Neuronal stem cell (in vitro differentiated cells): Measurements from ENCODE around the gene CACNG1.

Source experiments
- DNase-seq: peaks from one replicate; pipeline ENCODE4 v3.0.0-alpha.2; 2013; ENCODE audit warnings: low spot score
- H2AFZ ChIP-seq: one replicate; pipeline ENCODE4 v1.6.1; 2013; ENCODE audit warnings: mild to moderate bottlenecking, low read length, inconsistent platforms
- H2AK5ac ChIP-seq: 2 replicates; pipeline ENCODE4 v1.6.1; 2013; ENCODE audit warnings: low read depth, mild to moderate bottlenecking, inconsistent platforms, low read length, moderate library complexity, mixed read lengths
- H2BK120ac ChIP-seq: 2 replicates; pipeline ENCODE4 v1.6.1; 2013; ENCODE audit warnings: low read depth, mild to moderate bottlenecking, inconsistent platforms, low read length, moderate library complexity, mixed read lengths
- H2BK12ac ChIP-seq: one replicate; pipeline ENCODE4 v1.6.1; 2013; ENCODE audit warnings: low read length, inconsistent platforms
- H2BK15ac ChIP-seq: 2 replicates; pipeline ENCODE4 v1.6.1; 2013; ENCODE audit warnings: mild to moderate bottlenecking, low read length, inconsistent platforms, mixed read lengths
- H2BK5ac ChIP-seq: one replicate; pipeline ENCODE4 v1.6.1; 2013; ENCODE audit warnings: inconsistent platforms, mild to moderate bottlenecking, low read length, moderate library complexity
- H3K14ac ChIP-seq: one replicate; pipeline ENCODE4 v1.6.1; 2013; ENCODE audit warnings: low read length, inconsistent platforms
- H3K18ac ChIP-seq: 2 replicates; pipeline ENCODE4 v1.6.1; 2013; ENCODE audit warnings: low read length, inconsistent platforms
- H3K23ac ChIP-seq: 2 replicates; pipeline ENCODE4 v1.6.1; 2013; ENCODE audit warnings: low read depth, mild to moderate bottlenecking, mixed read lengths, low read length, inconsistent platforms; ENCODE audit not compliant: poor library complexity
- H3K27ac ChIP-seq: replicated peaks from 3 replicates; pipeline ENCODE4 v1.5.1; 2013; ENCODE audit warnings: low read length, inconsistent platforms
- H3K27me3 ChIP-seq, 3 experiments: 2 replicates each; pipeline ENCODE4 v1.6.1; 2013; ENCODE audit warnings: low read length in 3 of 3, mild to moderate bottlenecking in 2 of 3, inconsistent platforms in 1 of 3, low read depth in 1 of 3, mixed read lengths in 1 of 3, moderate library complexity in 1 of 3; ENCODE audit not compliant: control insufficient read depth in 3 of 3, insufficient read depth in 3 of 3
- H3K36me3 ChIP-seq, 2 donors: replicated peaks in 1 of 2; 2 replicates each; pipeline ENCODE4 v1.6.1; 2013; ENCODE audit warnings: low read length in 2 of 2; ENCODE audit not compliant: control insufficient read depth in 2 of 2, insufficient read depth in 2 of 2
- H3K4ac ChIP-seq: 2 replicates; pipeline ENCODE4 v1.6.1; 2013; ENCODE audit warnings: inconsistent platforms, mild to moderate bottlenecking, low read length, moderate library complexity
- H3K4me1 ChIP-seq, 2 donors: 1 replicate in 1 of 2; 2 replicates in 1 of 2; pipeline ENCODE4 v1.6.1; 2013; ENCODE audit warnings: low read length in 2 of 2, low read depth in 1 of 2; ENCODE audit not compliant: control insufficient read depth in 2 of 2, insufficient read depth in 1 of 2
- H3K4me2 ChIP-seq: one replicate; pipeline ENCODE4 v1.6.1; 2013; ENCODE audit warnings: mild to moderate bottlenecking, low read length, inconsistent platforms; ENCODE audit not compliant: insufficient read depth, poor library complexity, severe bottlenecking
- H3K4me3 ChIP-seq, 2 donors: 2 replicates each; pipeline ENCODE4 v1.5.1; 2013; ENCODE audit warnings: low read length in 2 of 2, mild to moderate bottlenecking in 2 of 2, inconsistent platforms in 1 of 2, moderate library complexity in 1 of 2
- H3K79me1 ChIP-seq: one replicate; pipeline ENCODE4 v1.6.1; 2013; ENCODE audit warnings: low read depth, mild to moderate bottlenecking, inconsistent platforms, low read length, moderate library complexity
- H3K9ac ChIP-seq: one replicate; pipeline ENCODE4 v1.6.1; 2013; ENCODE audit warnings: mild to moderate bottlenecking, low read depth, low read length, inconsistent platforms; ENCODE audit not compliant: poor library complexity
- H3K9me3 ChIP-seq, 2 donors: replicated peaks in 1 of 2; 2 replicates each; pipeline versions ENCODE3 to v1.6.1; 2013; ENCODE audit warnings: low read length in 2 of 2, mild to moderate bottlenecking in 2 of 2, inconsistent platforms in 1 of 2, low read depth in 1 of 2, mixed read lengths in 1 of 2, moderate library complexity in 1 of 2; ENCODE audit not compliant: control insufficient read depth in 2 of 2, insufficient read depth in 1 of 2
- H4K8ac ChIP-seq: one replicate; pipeline ENCODE4 v1.6.1; 2013; ENCODE audit warnings: low read depth, mild to moderate bottlenecking, inconsistent platforms, low read length, moderate library complexity
- H4K91ac ChIP-seq: one replicate; pipeline ENCODE4 v1.6.1; 2013; ENCODE audit warnings: low read length, low read depth, mild to moderate bottlenecking, inconsistent platforms; ENCODE audit not compliant: poor library complexity
- WGBS, 2 donors: extraction: QIAGEN DNeasy Blood & Tissue Kit; methylation state at CpG; one replicate each; pipeline ENCODE4 v1.1.7; 2013; ENCODE audit warnings: missing lambda C conversion rate in 2 of 2, mixed read lengths in 1 of 2; ENCODE audit not compliant: insufficient read length in 2 of 2, insufficient replicate concordance in 1 of 2; ENCODE audit errors: extremely low coverage in 2 of 2; 5-methylcytosine and 5-hydroxymethylcytosine counted together

The CACNG1 gene

DNA sequence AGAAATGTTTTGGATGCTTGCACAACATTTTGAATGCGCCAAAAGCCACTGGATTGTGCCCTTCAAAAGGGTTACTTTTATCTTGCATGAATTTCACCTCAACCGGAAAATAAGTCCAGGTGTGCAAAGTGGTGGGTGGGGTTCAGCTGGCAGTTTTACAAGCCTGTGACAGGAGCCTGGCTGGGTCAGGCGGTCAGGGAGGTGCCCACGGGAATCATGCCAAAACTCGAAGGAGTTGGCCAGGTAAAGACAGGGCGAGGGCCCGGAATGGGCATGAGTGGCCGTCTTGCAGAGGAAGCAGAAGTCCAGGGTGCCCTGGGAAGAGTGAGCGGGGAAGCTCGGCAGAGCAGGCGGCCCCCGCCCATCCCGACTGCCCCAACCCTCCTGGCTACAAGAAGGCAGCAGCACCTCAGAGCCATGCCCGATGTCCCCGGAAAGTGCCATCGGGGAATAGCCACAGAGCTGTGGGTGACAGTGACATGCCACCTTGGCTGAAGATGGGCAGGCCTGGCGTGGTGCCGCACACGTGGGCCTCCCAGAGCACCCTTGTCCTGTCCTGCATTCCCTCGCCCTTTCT is 19.1 kb upstream of the CACNG1 start:
- Histone ChIP-seq H3K23ac (peak overlapping the region; percentile 18), H3K14ac (peak overlapping the region; percentile 89), H3K27ac (no peak overlapping the region), H3K27me3 (no peaks in the 10 kb centered on the region), H2BK12ac (no peak overlapping the region), H2BK15ac (peak overlapping the region; percentile 58), H3K79me1 (no peaks in the 10 kb centered on the region), H3K9ac (no peak overlapping the region), H3K4me2 (no peak overlapping the region), H4K8ac (no peak overlapping the region), H3K4me1 (no peaks in the 10 kb centered on the region), H3K18ac (peak overlapping the region; percentile 41), H3K9me3 (no peaks in the 10 kb centered on the region), H2BK5ac (peak overlapping the region; percentile 82), H3K4ac (no peak overlapping the region), H2AFZ (no peak overlapping the region), H2BK120ac (no peak overlapping the region), H3K36me3 (peaks cover 0 to 29% of the 10 kb centered on the region in 2 donors), H4K91ac (no peak overlapping the region), H3K4me3 (no peak overlapping the region), H2AK5ac (peak overlapping the region; percentile 73)
- no peak for DNase-seq
- no CpG with 5 or more reads among the region's 20 CpGs for WGBS, 2 donors

DNA sequence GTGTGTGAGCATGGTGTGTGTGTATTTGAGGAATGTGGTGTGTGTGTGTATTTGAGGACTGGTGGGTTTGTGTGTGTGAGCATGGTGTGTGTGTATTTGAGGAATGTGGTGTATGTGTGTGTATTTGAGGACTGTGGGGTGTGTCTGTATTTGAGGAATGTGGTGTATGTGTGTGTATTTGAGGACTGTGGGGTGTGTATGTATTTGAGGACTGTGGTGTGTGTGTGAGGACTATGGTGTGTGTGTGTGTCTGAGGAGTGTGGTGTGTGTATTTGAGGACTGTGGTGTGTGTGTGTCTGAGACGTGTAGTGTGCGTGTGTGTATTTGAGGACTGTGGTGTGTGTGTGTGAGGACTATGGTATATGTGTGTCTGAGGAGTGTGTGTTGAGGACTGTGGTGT is 18.0 kb upstream of the CACNG1 start:
- Histone ChIP-seq H4K91ac (no peak overlapping the region), H3K79me1 (no peaks in the 10 kb centered on the region), H2AK5ac (no peak overlapping the region), H2AFZ (no peak overlapping the region), H2BK5ac (no peak overlapping the region), H3K9ac (no peak overlapping the region), H4K8ac (no peak overlapping the region), H3K14ac (peak overlapping the region; percentile 90), H3K27ac (no peak overlapping the region), H3K23ac (no peak overlapping the region), H3K4me2 (no peak overlapping the region), H3K4me1 (peaks cover 0 to 7% of the 10 kb centered on the region in 2 donors), H3K4me3 (peak overlapping the region in 1 of 2 donors; percentile 66), H3K18ac (no peak overlapping the region), H2BK15ac (no peak overlapping the region), H3K27me3 (no peaks in the 10 kb centered on the region), H3K36me3 (peaks cover 0 to 23% of the 10 kb centered on the region in 2 donors), H2BK120ac (no peak overlapping the region), H3K9me3 (peaks cover 0 to 4% of the 10 kb centered on the region in 2 donors), H2BK12ac (no peak overlapping the region), H3K4ac (no peak overlapping the region)
- no peak for DNase-seq
- whole genome bisulfite sequencing, 2 donors, result 100% methylated on average over 2 of the region's 2 CpGs; no CpG with 5 or more reads in 1 of the 2 donors

DNA sequence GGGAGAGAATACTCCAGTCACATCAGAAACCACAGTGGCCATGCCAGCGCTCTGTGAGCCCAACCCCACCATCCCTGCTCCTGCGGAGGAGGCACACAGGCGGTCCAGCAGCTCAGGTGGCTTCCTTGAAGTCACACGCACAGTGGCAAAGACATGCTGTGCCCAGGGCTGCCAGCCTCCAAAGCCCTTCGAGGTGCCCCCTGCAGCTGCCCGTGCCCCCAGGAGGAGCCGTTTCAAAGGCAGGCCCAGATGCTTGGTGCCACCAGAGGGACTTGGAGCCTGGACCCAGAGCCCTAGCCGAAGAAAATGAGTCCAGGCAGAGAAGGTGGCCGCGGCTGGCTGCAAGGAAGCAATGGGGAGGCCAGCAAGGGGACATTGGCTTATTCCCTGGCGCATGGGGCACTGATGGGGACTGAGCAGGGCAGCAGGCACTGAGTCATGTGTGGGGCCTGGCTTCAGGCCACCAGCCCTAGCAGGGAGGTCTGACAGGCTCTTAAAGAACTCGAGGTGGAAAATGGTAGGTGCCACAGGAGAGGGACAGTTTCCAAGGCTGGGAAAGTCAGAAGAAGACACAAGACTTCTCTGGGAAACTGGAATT is 17.2 kb upstream of the CACNG1 start:
- H2BK5ac ChIP-seq, result no peak overlapping the region
- H2BK15ac ChIP-seq, result no peak overlapping the region
- H2BK12ac ChIP-seq, result no peak overlapping the region
- H3K79me1 ChIP-seq, result no peaks in the 10 kb centered on the region
- peak overlapping the region; percentile 81 for H2AK5ac ChIP-seq
- peak overlapping the region; percentile 31 for H3K23ac ChIP-seq
- peak overlapping the region; percentile 21 for H3K9ac ChIP-seq
- no peak for DNase-seq
- H3K4me3 ChIP-seq, result no peak overlapping the region
- peaks cover 0 to 7% of the 10 kb centered on the region in 2 donors for H3K4me1 ChIP-seq
- no CpG with 5 or more reads among the region's 12 CpGs for WGBS, 2 donors
- H3K9me3 ChIP-seq, result peaks cover 0 to 4% of the 10 kb centered on the region in 2 donors
- H3K18ac ChIP-seq, result peak overlapping the region; percentile 64
- no peak overlapping the region for H2AFZ ChIP-seq
- no peak overlapping the region for H3K4ac ChIP-seq
- H3K27ac ChIP-seq, result no peak overlapping the region
- peaks cover 0 to 19% of the 10 kb centered on the region in 2 donors for H3K36me3 ChIP-seq
- H3K4me2 ChIP-seq, result no peak overlapping the region
- no peak overlapping the region for H4K8ac ChIP-seq
- no peak overlapping the region for H4K91ac ChIP-seq
- H2BK120ac ChIP-seq, result no peak overlapping the region
- H3K27me3 ChIP-seq, result no peaks in the 10 kb centered on the region
- H3K14ac ChIP-seq, result peak overlapping the region; percentile 38

GRCh38 chr17:67030641-67031040 is 13.7 kb upstream of the CACNG1 start:
- no CpG with 5 or more reads among the region's 21 CpGs for WGBS, 2 donors
- Histone ChIP-seq H2BK15ac (peak overlapping the region; percentile 54), H4K91ac (no peak overlapping the region), H2AK5ac (peak overlapping the region; percentile 19), H3K4me1 (peaks cover 0 to 7% of the 10 kb centered on the region in 2 donors), H3K4ac (no peak overlapping the region), H2BK120ac (no peak overlapping the region), H3K27me3 (no peaks in the 10 kb centered on the region), H3K23ac (peak overlapping the region; percentile 20), H3K14ac (no peak overlapping the region), H3K27ac (no peak overlapping the region), H3K18ac (peak overlapping the region; percentile 38), H3K4me3 (no peak overlapping the region), H2AFZ (no peak overlapping the region), H3K79me1 (no peaks in the 10 kb centered on the region), H3K36me3 (no peaks in the 10 kb centered on the region), H2BK12ac (no peak overlapping the region), H2BK5ac (no peak overlapping the region), H4K8ac (peak overlapping the region; percentile 65), H3K9me3 (peaks cover 0 to 4% of the 10 kb centered on the region in 2 donors), H3K4me2 (no peak overlapping the region), H3K9ac (no peak overlapping the region)
- no peak for DNase-seq
